ENCODE results near the gene SEPSECS.

SEPSECS gene

GRCh38 chr4:25160714-25161592 is 704 bp upstream of the SEPSECS start (continued):
- no peak for TF ChIP-seq ATF2 (tag by site-specific recombination; IDR thresholded peaks at IDR 0.05; ENCODE audit: low read depth)
- TF ChIP-seq, protein P1, sequence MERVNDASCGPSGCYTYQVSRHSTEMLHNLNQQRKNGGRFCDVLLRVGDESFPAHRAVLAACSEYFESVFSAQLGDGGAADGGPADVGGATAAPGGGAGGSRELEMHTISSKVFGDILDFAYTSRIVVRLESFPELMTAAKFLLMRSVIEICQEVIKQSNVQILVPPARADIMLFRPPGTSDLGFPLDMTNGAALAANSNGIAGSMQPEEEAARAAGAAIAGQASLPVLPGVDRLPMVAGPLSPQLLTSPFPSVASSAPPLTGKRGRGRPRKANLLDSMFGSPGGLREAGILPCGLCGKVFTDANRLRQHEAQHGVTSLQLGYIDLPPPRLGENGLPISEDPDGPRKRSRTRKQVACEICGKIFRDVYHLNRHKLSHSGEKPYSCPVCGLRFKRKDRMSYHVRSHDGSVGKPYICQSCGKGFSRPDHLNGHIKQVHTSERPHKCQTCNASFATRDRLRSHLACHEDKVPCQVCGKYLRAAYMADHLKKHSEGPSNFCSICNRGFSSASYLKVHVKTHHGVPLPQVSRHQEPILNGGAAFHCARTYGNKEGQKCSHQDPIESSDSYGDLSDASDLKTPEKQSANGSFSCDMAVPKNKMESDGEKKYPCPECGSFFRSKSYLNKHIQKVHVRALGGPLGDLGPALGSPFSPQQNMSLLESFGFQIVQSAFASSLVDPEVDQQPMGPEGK (tag by site-specific recombination; IDR thresholded peaks at IDR 0.05), result peak; percentile 22; the same call in 1 of the 2 replicates

DNA sequence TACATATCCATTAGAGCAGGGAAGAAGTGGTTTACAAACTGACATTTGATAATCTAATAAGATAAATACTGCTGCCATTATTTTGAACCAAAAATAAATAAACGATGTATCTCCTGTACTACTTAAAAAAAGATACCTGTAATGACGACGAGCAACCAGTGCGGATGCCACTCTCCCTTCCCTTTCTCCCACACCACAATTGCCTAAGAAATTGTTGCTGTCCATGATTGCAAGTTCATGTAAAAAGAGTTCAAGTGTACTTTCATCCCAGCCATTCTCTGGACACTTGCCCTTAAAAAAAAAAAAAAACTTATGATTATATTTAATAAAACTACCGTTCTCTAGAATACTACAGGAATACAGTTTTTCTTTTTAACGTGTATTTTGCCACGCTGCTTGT is 1.4 kb downstream of the SEPSECS start:
- no peak overlapping the region for H3K4me3 ChIP-seq (ENCODE audit: low read depth, low read length)
- H3K9me3 ChIP-seq (ENCODE audit: control insufficient read depth, insufficient read depth, low read depth, low read length), result no peaks in the 10 kb centered on the region
- ChIA-PET CTCF (no interaction called here), POLR2A (interaction anchor here (1.4 kb wide), 1 partner anchor 153 kb away, joined by 3 read pairs; the partner anchor contains the start of gene ZCCHC4)
- no peak for TF ChIP-seq ZNF48 (tag by site-specific recombination; IDR thresholded peaks at IDR 0.05)
- TF ChIP-seq, protein P2, sequence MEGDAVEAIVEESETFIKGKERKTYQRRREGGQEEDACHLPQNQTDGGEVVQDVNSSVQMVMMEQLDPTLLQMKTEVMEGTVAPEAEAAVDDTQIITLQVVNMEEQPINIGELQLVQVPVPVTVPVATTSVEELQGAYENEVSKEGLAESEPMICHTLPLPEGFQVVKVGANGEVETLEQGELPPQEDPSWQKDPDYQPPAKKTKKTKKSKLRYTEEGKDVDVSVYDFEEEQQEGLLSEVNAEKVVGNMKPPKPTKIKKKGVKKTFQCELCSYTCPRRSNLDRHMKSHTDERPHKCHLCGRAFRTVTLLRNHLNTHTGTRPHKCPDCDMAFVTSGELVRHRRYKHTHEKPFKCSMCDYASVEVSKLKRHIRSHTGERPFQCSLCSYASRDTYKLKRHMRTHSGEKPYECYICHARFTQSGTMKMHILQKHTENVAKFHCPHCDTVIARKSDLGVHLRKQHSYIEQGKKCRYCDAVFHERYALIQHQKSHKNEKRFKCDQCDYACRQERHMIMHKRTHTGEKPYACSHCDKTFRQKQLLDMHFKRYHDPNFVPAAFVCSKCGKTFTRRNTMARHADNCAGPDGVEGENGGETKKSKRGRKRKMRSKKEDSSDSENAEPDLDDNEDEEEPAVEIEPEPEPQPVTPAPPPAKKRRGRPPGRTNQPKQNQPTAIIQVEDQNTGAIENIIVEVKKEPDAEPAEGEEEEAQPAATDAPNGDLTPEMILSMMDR (tag by site-specific recombination; IDR thresholded peaks at IDR 0.05), result no peak
- TF ChIP-seq ZNF530 (tag by site-specific recombination; IDR thresholded peaks at IDR 0.05; ENCODE audit: low read depth), result no peak
- no peak for TF ChIP-seq ZSCAN18 (tag by site-specific recombination; IDR thresholded peaks at IDR 0.05)
- no peak for TF ChIP-seq BCL11B (tag by site-specific recombination; IDR thresholded peaks at IDR 0.05; ENCODE audit: low read depth)
- TF ChIP-seq GLI4 (tag by site-specific recombination; IDR thresholded peaks at IDR 0.05), result no peak
- no peak for TF ChIP-seq ATF2 (tag by site-specific recombination; IDR thresholded peaks at IDR 0.05; ENCODE audit: low read depth)
- TF ChIP-seq, protein P3, sequence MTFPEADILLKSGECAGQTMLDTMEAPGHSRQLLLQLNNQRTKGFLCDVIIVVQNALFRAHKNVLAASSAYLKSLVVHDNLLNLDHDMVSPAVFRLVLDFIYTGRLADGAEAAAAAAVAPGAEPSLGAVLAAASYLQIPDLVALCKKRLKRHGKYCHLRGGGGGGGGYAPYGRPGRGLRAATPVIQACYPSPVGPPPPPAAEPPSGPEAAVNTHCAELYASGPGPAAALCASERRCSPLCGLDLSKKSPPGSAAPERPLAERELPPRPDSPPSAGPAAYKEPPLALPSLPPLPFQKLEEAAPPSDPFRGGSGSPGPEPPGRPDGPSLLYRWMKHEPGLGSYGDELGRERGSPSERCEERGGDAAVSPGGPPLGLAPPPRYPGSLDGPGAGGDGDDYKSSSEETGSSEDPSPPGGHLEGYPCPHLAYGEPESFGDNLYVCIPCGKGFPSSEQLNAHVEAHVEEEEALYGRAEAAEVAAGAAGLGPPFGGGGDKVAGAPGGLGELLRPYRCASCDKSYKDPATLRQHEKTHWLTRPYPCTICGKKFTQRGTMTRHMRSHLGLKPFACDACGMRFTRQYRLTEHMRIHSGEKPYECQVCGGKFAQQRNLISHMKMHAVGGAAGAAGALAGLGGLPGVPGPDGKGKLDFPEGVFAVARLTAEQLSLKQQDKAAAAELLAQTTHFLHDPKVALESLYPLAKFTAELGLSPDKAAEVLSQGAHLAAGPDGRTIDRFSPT (tag by site-specific recombination; IDR thresholded peaks at IDR 0.05), result no peak
- TF ChIP-seq ZNF629 (tag by site-specific recombination; IDR thresholded peaks at IDR 0.05), result no peak
- no peak for TF ChIP-seq RBAK (tag by site-specific recombination; IDR thresholded peaks at IDR 0.05)
- no peak for TF ChIP-seq ZNF677 (tag by site-specific recombination; IDR thresholded peaks at IDR 0.05)
- TF ChIP-seq KLF17 (tag by site-specific recombination; IDR thresholded peaks at IDR 0.05), result no peak
- TF ChIP-seq ZNF747 (tag by site-specific recombination; IDR thresholded peaks at IDR 0.05), result no peak
- no peak for TF ChIP-seq ZNF18 (tag by site-specific recombination; IDR thresholded peaks at IDR 0.05)
- no peaks in the 10 kb centered on the region for H3K4me1 ChIP-seq (ENCODE audit: control insufficient read depth, insufficient read depth, low read length)
- peaks cover 0 to 7% of the 10 kb centered on the region in 2 experiments; a peak in 1 of 3 replicates for H3K36me3 ChIP-seq (ENCODE audit: control insufficient read depth in 2 of 2, insufficient read depth in 1 of 2, low read length in 2 of 2)
- no peak overlapping the region for H3K27ac ChIP-seq (ENCODE audit: extremely low read depth, low read depth, low read length)
